Breast epithelium (tissue), 3 donors: ENCODE data around the gene PHC2.

Experiments
- CTCF ChIP-seq, 3 donors: fragments of 450-650 bp; IDR thresholded peaks; one replicate each; pipeline ENCODE4 v1.5.1; 2016 to 2017; ENCODE audit warnings: antibody characterized with exemption in 3 of 3, mild to moderate bottlenecking in 3 of 3, moderate library complexity in 3 of 3
- POLR2A ChIP-seq: fragments of 450-650 bp; IDR thresholded peaks from one replicate; pipeline ENCODE4 v1.6.1; 2016; ENCODE audit warnings: antibody characterized with exemption, mild to moderate bottlenecking, moderate library complexity

- no peak for TF ChIP-seq CTCF (IDR thresholded peaks at IDR 0.05)
- TF ChIP-seq POLR2A, result no peak
These were observed 71.9 kb downstream of the PHC2 start for GRCh38 chr1:33358795-33359503.
